SU-DHL-6 (cell line): Measurements from ENCODE around the gene GRAMD4.

Source experiments
- H2AFZ ChIP-seq: fragments of 200-600 bp; sonication (generic); 2 replicates; pipeline ENCODE4 v1.6.1; 2014; ENCODE audit warnings: low read depth, mild to moderate bottlenecking, moderate library complexity, mixed read lengths, antibody characterized with exemption, low read length; ENCODE audit not compliant: severe bottlenecking
- H3F3A ChIP-seq: fragments of 200-600 bp; shearing (Covaris generic); 2 replicates; pipeline ENCODE4 v1.6.0; 2016; ENCODE audit warnings: antibody characterized with exemption, mild to moderate bottlenecking; ENCODE audit not compliant: insufficient read depth
- H3K27ac ChIP-seq: fragments of 200-600 bp; sonication (generic); 2 replicates; pipeline ENCODE4 v1.5.1; 2016; ENCODE audit warnings: low read depth, mild to moderate bottlenecking, low read length, moderate library complexity, mixed read lengths
- H3K27me3 ChIP-seq: fragments of 200-600 bp; sonication (generic), shearing (Covaris generic); 2 replicates; pipeline ENCODE4 v1.6.0; 2014; ENCODE audit warnings: mild to moderate bottlenecking, low read length
- H3K36me3 ChIP-seq: fragments of 200-600 bp; sonication (generic); 2 replicates; pipeline ENCODE4 v1.6.1; 2014; ENCODE audit warnings: mild to moderate bottlenecking, low read length, mixed read lengths
- H3K4me2 ChIP-seq: fragments of 300-600, 200-600 bp; shearing (Covaris generic), sonication (generic); 2 replicates; pipeline ENCODE4 v1.6.0; 2014; ENCODE audit warnings: low read length, low read depth, mild to moderate bottlenecking; ENCODE audit not compliant: poor library complexity, severe bottlenecking
- H3K4me3 ChIP-seq: fragments of 200-600 bp; sonication (generic); 2 replicates; pipeline ENCODE4 v1.5.1; 2014; ENCODE audit warnings: antibody characterized with exemption, low read length, mild to moderate bottlenecking, mixed read lengths; ENCODE audit not compliant: insufficient read depth, poor library complexity, severe bottlenecking
- H3K79me2 ChIP-seq: fragments of 200-600 bp; sonication (generic); 2 replicates; pipeline ENCODE4 v1.6.1; 2014; ENCODE audit warnings: mild to moderate bottlenecking, low read length, moderate library complexity; ENCODE audit not compliant: insufficient read depth
- H3K9ac ChIP-seq: fragments of 200-600 bp; sonication (generic); 2 replicates; pipeline ENCODE4 v1.7.0; 2014; ENCODE audit warnings: mild to moderate bottlenecking, low read length
- H3K9me2 ChIP-seq: fragments of 200-600 bp; sonication (generic); replicated peaks from 2 replicates; pipeline ENCODE4 v1.6.1; 2014; ENCODE audit warnings: low read length; ENCODE audit not compliant: insufficient read depth
- H3K9me3 ChIP-seq: fragments of 200-600 bp; sonication (generic); 2 replicates; pipeline ENCODE4 v1.6.1; 2014; ENCODE audit warnings: low read length, mixed read lengths; ENCODE audit not compliant: insufficient read depth
- H4K20me1 ChIP-seq: fragments of 200-600 bp; sonication (generic); 2 replicates; pipeline ENCODE4 v1.6.1; 2014; ENCODE audit warnings: low read depth, mild to moderate bottlenecking, antibody characterized with exemption, low read length, moderate library complexity, mixed read lengths
- EZH2phosphoT487 ChIP-seq: fragments of 200-600 bp; sonication (generic), shearing (Covaris generic); conservative IDR thresholded peaks from 2 replicates; pipeline ENCODE4 v1.6.1; 2018; ENCODE audit warnings: mild to moderate bottlenecking, antibody characterized with exemption, low read length, moderate library complexity, mixed read lengths
- TF ChIP-seq, protein P1 (sequence below): fragments of 200-600 bp; sonication (generic); IDR thresholded peaks from one replicate; pipeline ENCODE4 v1.5.1; 2017; ENCODE audit warnings: antibody characterized with exemption, mild to moderate bottlenecking, low read length, moderate library complexity; ENCODE audit not compliant: insufficient read depth, poor library complexity, severe bottlenecking

GRAMD4 gene

DNA sequence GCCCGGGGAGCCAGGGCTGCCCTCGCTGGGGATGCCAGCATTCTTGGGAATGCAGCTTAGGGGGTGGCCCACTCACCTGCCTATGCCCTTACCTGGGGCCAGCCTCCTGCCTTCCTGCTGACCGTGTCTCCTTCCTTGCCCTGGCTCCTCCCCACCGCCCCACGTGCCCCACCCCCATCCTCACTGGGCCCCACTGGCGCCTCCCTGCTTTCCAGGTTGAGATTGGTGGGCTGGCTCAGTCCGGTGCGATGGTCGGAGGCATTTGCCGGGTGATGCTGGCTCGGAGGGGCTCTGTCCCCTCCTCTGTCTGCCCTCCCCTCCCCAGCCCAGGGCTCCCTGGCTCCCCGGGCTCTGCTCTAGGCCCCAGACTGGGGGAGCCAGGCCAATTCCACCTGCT, 34.1 kb upstream of the GRAMD4 start:
- no peak overlapping the region for H3K27ac ChIP-seq
- no peaks in the 10 kb centered on the region for H3K36me3 ChIP-seq
- H3K4me3 ChIP-seq: no peak overlapping the region
- H3K4me2 ChIP-seq: no peak overlapping the region
- no peaks in the 10 kb centered on the region for H3K27me3 ChIP-seq
- no peaks in the 10 kb centered on the region for H3F3A ChIP-seq
- H3K9me3 ChIP-seq: no peaks in the 10 kb centered on the region
- H3K9ac ChIP-seq: no peak overlapping the region
- H4K20me1 ChIP-seq: no peaks in the 10 kb centered on the region
- H2AFZ ChIP-seq: no peak overlapping the region
- H3K9me2 ChIP-seq: no peaks in the 10 kb centered on the region
- TF ChIP-seq, protein P1, sequence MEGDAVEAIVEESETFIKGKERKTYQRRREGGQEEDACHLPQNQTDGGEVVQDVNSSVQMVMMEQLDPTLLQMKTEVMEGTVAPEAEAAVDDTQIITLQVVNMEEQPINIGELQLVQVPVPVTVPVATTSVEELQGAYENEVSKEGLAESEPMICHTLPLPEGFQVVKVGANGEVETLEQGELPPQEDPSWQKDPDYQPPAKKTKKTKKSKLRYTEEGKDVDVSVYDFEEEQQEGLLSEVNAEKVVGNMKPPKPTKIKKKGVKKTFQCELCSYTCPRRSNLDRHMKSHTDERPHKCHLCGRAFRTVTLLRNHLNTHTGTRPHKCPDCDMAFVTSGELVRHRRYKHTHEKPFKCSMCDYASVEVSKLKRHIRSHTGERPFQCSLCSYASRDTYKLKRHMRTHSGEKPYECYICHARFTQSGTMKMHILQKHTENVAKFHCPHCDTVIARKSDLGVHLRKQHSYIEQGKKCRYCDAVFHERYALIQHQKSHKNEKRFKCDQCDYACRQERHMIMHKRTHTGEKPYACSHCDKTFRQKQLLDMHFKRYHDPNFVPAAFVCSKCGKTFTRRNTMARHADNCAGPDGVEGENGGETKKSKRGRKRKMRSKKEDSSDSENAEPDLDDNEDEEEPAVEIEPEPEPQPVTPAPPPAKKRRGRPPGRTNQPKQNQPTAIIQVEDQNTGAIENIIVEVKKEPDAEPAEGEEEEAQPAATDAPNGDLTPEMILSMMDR: no peak
- TF ChIP-seq EZH2phosphoT487: no peak
- no peaks in the 10 kb centered on the region for H3K79me2 ChIP-seq

DNA sequence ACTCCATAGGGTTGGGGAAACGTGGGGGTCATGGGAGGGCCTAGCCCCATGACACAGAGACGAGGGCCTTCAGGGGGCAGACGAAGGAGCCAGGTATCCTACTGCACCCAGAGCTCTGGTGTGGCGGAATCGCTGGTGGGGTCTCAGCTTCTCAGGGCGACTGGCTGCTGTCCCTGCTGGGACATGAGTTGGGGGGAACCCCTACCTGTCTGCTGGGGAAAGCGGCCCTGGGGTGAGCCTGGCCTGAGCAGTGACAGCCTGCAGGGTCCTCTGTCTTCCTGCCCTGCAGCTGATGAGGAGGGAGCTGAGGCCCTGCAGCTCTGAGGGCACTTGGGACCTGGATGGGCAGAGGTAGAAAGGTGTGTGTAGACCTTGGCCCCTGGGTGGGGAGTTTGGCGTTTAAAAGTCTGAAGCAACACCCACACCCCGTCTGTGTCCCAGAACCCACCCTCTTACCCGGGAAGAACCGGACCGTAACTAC, 33.6 kb upstream of the GRAMD4 start:
- Histone ChIP-seq H3K79me2 (no peaks in the 10 kb centered on the region), H2AFZ (no peak overlapping the region), H3K27me3 (no peaks in the 10 kb centered on the region), H3K4me2 (peak overlapping the region; percentile 42), H3K36me3 (no peaks in the 10 kb centered on the region), H4K20me1 (no peaks in the 10 kb centered on the region), H3K9me3 (no peaks in the 10 kb centered on the region), H3K27ac (peak overlapping the region; percentile 73), H3K9me2 (no peaks in the 10 kb centered on the region), H3F3A (no peaks in the 10 kb centered on the region), H3K9ac (peak overlapping the region; percentile 18; the same call in 1 of the 2 replicates), H3K4me3 (no peak overlapping the region)
- TF ChIP-seq EZH2phosphoT487: no peak
- TF ChIP-seq, protein P1: no peak

- Histone ChIP-seq H3K36me3 (no peaks in the 10 kb centered on the region), H3F3A (no peaks in the 10 kb centered on the region), H3K9ac (peak overlapping the region; percentile 18), H3K4me3 (no peak overlapping the region), H3K9me3 (no peaks in the 10 kb centered on the region), H3K9me2 (no peaks in the 10 kb centered on the region), H3K27ac (peak overlapping the region; percentile 73), H2AFZ (no peak overlapping the region), H3K4me2 (peak overlapping the region; percentile 42), H3K79me2 (no peaks in the 10 kb centered on the region), H3K27me3 (no peaks in the 10 kb centered on the region), H4K20me1 (no peaks in the 10 kb centered on the region)
- TF ChIP-seq EZH2phosphoT487: no peak
- TF ChIP-seq, protein P1: no peak
Measured at GRCh38 chr22:46587061-46587460, 33.1 kb upstream of the GRAMD4 start.
